HEK293 (cell line): Measurements from ENCODE around the gene HOXA3.

ENCODE experiments used
- CTCF ChIA-PET: fragments of 350-600 bp; formaldehyde crosslinking; extraction: SDS; loops from one replicate; lab custom pipeline; 2021; ENCODE audit warnings: antibody characterized with exemption; lab: Yijun Ruan, JAX
- POLR2A ChIA-PET: fragments of 300-600 bp; formaldehyde crosslinking; extraction: SDS; loops from one replicate; lab custom pipeline; 2020; ENCODE audit warnings: antibody characterized with exemption, inconsistent platforms; lab: Yijun Ruan, JAX
- H3K27ac ChIP-seq: fragments of 200-500 bp; sonication (Bioruptor generic); 2 replicates; pipeline ENCODE4 v1.5.1; 2014; ENCODE audit warnings: low read depth, low read length, control low read depth, inconsistent platforms; ENCODE audit errors: extremely low read depth
- H3K36me3 ChIP-seq, 2 experiments: fragments of 200-500 bp in 1 of 2; sonication (Bioruptor generic) in 1 of 2; 1 replicate in 1 of 2; 2 replicates in 1 of 2; pipeline ENCODE4 v1.5.1; 2014 to 2017; ENCODE audit warnings: inconsistent platforms in 2 of 2, low read length in 2 of 2; ENCODE audit not compliant: control insufficient read depth in 2 of 2, insufficient read depth in 1 of 2
- H3K4me1 ChIP-seq: fragments of 200-500 bp; sonication (Bioruptor generic); 2 replicates; pipeline ENCODE4 v1.5.1; 2014; ENCODE audit warnings: mild to moderate bottlenecking, low read length, inconsistent platforms; ENCODE audit not compliant: control insufficient read depth, insufficient read depth
- H3K4me3 ChIP-seq: 2 replicates; pipeline ENCODE4 v1.5.1; 2011; ENCODE audit warnings: low read depth, mild to moderate bottlenecking, control low read depth, low read length, moderate library complexity
- H3K9me3 ChIP-seq: fragments of 200-500 bp; sonication (Bioruptor generic); 2 replicates; pipeline ENCODE4 v1.5.1; 2014; ENCODE audit warnings: low read depth, low read length, inconsistent platforms; ENCODE audit not compliant: control insufficient read depth, insufficient read depth
- GFI1B ChIP-seq: fragments of 450-650 bp; formaldehyde crosslinking; IDR thresholded peaks from 2 replicates; pipeline ENCODE4 v1.5.1; 2016; ENCODE audit warnings: missing biosample characterization, missing genetic modification characterization
- GLIS2 ChIP-seq: fragments of 450-650 bp; formaldehyde crosslinking; IDR thresholded peaks from 2 replicates; pipeline ENCODE4 v1.5.1; 2016; ENCODE audit warnings: missing biosample characterization, missing genetic modification characterization
- IKZF3 ChIP-seq: fragments of 450-650 bp; IDR thresholded peaks from 2 replicates; pipeline ENCODE4 v1.5.0; 2018; ENCODE audit warnings: missing biosample characterization, mild to moderate bottlenecking, missing genetic modification characterization, moderate library complexity
- KLF8 ChIP-seq: fragments of 450-650 bp; formaldehyde crosslinking; IDR thresholded peaks from 2 replicates; pipeline ENCODE4 v1.5.1; 2016; ENCODE audit warnings: missing biosample characterization, missing genetic modification characterization
- OSR2 ChIP-seq: fragments of 450-650 bp; formaldehyde crosslinking; IDR thresholded peaks from 2 replicates; pipeline ENCODE4 v1.5.1; 2016; ENCODE audit warnings: missing biosample characterization, missing genetic modification characterization
- PATZ1 ChIP-seq: fragments of 450-650 bp; formaldehyde crosslinking; IDR thresholded peaks from 2 replicates; pipeline ENCODE4 v1.5.1; 2016; ENCODE audit warnings: missing biosample characterization, missing genetic modification characterization
- SP2 ChIP-seq: fragments of 450-650 bp; formaldehyde crosslinking; IDR thresholded peaks from 2 replicates; pipeline ENCODE4 v1.5.1; 2016; ENCODE audit warnings: missing biosample characterization, missing genetic modification characterization
- SP3 ChIP-seq: fragments of 450-650 bp; formaldehyde crosslinking; IDR thresholded peaks from 2 replicates; pipeline ENCODE4 v1.5.1; 2016; ENCODE audit warnings: missing biosample characterization, missing genetic modification characterization
- ZBTB11 ChIP-seq: fragments of 450-650 bp; formaldehyde crosslinking; conservative IDR thresholded peaks from 2 replicates; pipeline ENCODE4 v1.5.1; 2016; ENCODE audit warnings: low read depth, missing biosample characterization, missing genetic modification characterization
- ZBTB6 ChIP-seq: fragments of 450-650 bp; formaldehyde crosslinking; IDR thresholded peaks from 2 replicates; pipeline ENCODE4 v1.5.1; 2017; ENCODE audit warnings: missing biosample characterization, missing genetic modification characterization
- ZFP37 ChIP-seq: fragments of 450-650 bp; formaldehyde crosslinking; IDR thresholded peaks from 2 replicates; pipeline ENCODE4 v1.5.1; 2016; ENCODE audit warnings: missing biosample characterization, missing genetic modification characterization
- ZFP69B ChIP-seq: fragments of 450-650 bp; formaldehyde crosslinking; IDR thresholded peaks from 2 replicates; pipeline ENCODE4 v1.5.1; 2016; ENCODE audit warnings: missing biosample characterization, missing genetic modification characterization
- ZNF10 ChIP-seq: fragments of 450-650 bp; formaldehyde crosslinking; IDR thresholded peaks from 2 replicates; pipeline ENCODE4 v1.5.1; 2017; ENCODE audit warnings: missing biosample characterization, missing genetic modification characterization
- ZNF114 ChIP-seq: fragments of 450-650 bp; formaldehyde crosslinking; IDR thresholded peaks from 2 replicates; pipeline ENCODE4 v1.5.0; 2017; ENCODE audit warnings: missing biosample characterization, missing genetic modification characterization
- ZNF2 ChIP-seq: fragments of 450-650 bp; formaldehyde crosslinking; IDR thresholded peaks from 2 replicates; pipeline ENCODE4 v1.5.1; 2016; ENCODE audit warnings: missing biosample characterization, missing genetic modification characterization
- ZNF335 ChIP-seq: fragments of 450-650 bp; formaldehyde crosslinking; conservative IDR thresholded peaks from 2 replicates; pipeline ENCODE4 v1.5.1; 2016; ENCODE audit warnings: missing biosample characterization, missing genetic modification characterization
- ZNF398 ChIP-seq: fragments of 450-650 bp; formaldehyde crosslinking; IDR thresholded peaks from 2 replicates; pipeline ENCODE4 v1.5.1; 2017; ENCODE audit warnings: missing biosample characterization, missing genetic modification characterization
- ZNF501 ChIP-seq: fragments of 450-650 bp; formaldehyde crosslinking; IDR thresholded peaks from 2 replicates; pipeline ENCODE4 v1.5.1; 2016; ENCODE audit warnings: missing biosample characterization, missing genetic modification characterization
- ZNF639 ChIP-seq: fragments of 450-650 bp; formaldehyde crosslinking; IDR thresholded peaks from 2 replicates; pipeline ENCODE4 v1.5.1; 2016; ENCODE audit warnings: missing biosample characterization, missing genetic modification characterization
- ZNF837 ChIP-seq: fragments of 450-650 bp; formaldehyde crosslinking; IDR thresholded peaks from 2 replicates; pipeline ENCODE4 v1.5.1; 2016; ENCODE audit warnings: missing biosample characterization, missing genetic modification characterization

Gene HOXA3

GRCh38 chr7:27148031-27148755 is 4.2 kb downstream of the HOXA3 start (continued):
- TF ChIP-seq GLIS2 (peak; percentile 60), SP3 (tag by site-specific recombination) (peak; percentile 69), OSR2 (tag by site-specific recombination) (no peak), ZBTB11 (tag by site-specific recombination) (peak; percentile 32; the same call in 1 of the 2 replicates), ZBTB6 (peak; percentile 80; the same call in 1 of the 2 replicates), ZNF501 (peak; percentile 15; the same call in 1 of the 2 replicates), PATZ1 (tag by site-specific recombination) (peak; percentile 82), ZNF398 (peak; percentile 34; the same call in 1 of the 2 replicates), ZNF335 (tag by site-specific recombination) (peak; percentile 89), KLF8 (peak; percentile 36; the same call in 1 of the 2 replicates)
- TF ChIP-seq, all 188 proteins: peak for 29

- ChIA-PET CTCF (interaction anchor here (1.0 to 4.3 kb wide), 3 partner anchors 15 to 293 kb away, joined by 3 to 50 read pairs (median 4); partner anchors contain the start of gene HOXA4), POLR2A (interaction anchor here (1.0 to 5.6 kb wide), 12 partner anchors 9 to 294 kb away, joined by 3 to 42 read pairs (median 6); partner anchors contain the start of genes HOXA1, HOXA10, HOXA7 and HOXA9)
- Histone ChIP-seq H3K4me1 (peaks cover 18% of the 10 kb centered on the region), H3K9me3 (no peaks in the 10 kb centered on the region), H3K36me3 (peaks cover 0 to 61% of the 10 kb centered on the region in 2 experiments; a peak in 2 of 3 replicates), H3K27ac (peak within 1 kb of the TSS; percentile 99), H3K4me3 (peak within 1 kb of the TSS; percentile 59)
- peak; percentile 30; the same call in 1 of the 2 replicates for TF ChIP-seq SP2 (tag by site-specific recombination)
- 0 out of 2 replicates have a peak, but pooled peaks have one; percentile 23 for TF ChIP-seq ZNF10 (tag by site-specific recombination)
- peak; percentile 75 for TF ChIP-seq ZBTB11 (tag by site-specific recombination)
- no peak for TF ChIP-seq ZNF639 (tag by site-specific recombination)
- no peak for TF ChIP-seq ZNF114 (tag by site-specific recombination)
- TF ChIP-seq GFI1B (tag by site-specific recombination), result 0 out of 2 replicates have a peak, but pooled peaks have one; percentile 40
- TF ChIP-seq ZFP37, result peak; percentile 22; the same call in 1 of the 2 replicates
- peak; percentile 9; the same call in 1 of the 2 replicates for TF ChIP-seq ZNF2 (tag by site-specific recombination)
- TF ChIP-seq ZFP69B, result 0 out of 2 replicates have a peak, but pooled peaks have one; percentile 11
- peak; percentile 31; the same call in 1 of the 2 replicates for TF ChIP-seq IKZF3 (tag by site-specific recombination)
- no peak for TF ChIP-seq SP3 (tag by site-specific recombination)
- no peak for TF ChIP-seq ZNF837 (tag by site-specific recombination)
Observed at GRCh38 chr7:27147199-27148030, 5.0 kb downstream of the HOXA3 start, which contains the start of gene HOXA6. Gene HOXA6 (minus strand): TSS chr7:27147774. CDS start chr7:27147749, 25 bp downstream.
